CD14-positive monocyte (primary cell): Measurements from ENCODE around the gene TATDN3. TPM values are rescaled to one million over a fixed set of nuclear protein-coding genes. Genes with fewer than 3 reads are reported as not detected.
"Not testable (repeated sequence)": the region's sequence is repeated elsewhere in the genome, so short reads cannot be mapped to it uniquely, and the experiment has no call there.

ENCODE experiments used
- DNase-seq, 3 donors: peaks; one replicate each; pipeline ENCODE4 v3.0.0-alpha.2; 2011 to 2022
- H2AFZ ChIP-seq: 2 replicates; pipeline ENCODE4 v1.6.0; 2012; ENCODE audit warnings: mild to moderate bottlenecking, low read depth, low read length, inconsistent platforms; ENCODE audit not compliant: insufficient read depth, poor library complexity, severe bottlenecking
- H3K27ac ChIP-seq, 2 donors: 1 replicate in 1 of 2; 2 replicates in 1 of 2; pipeline ENCODE4 v1.5.1; 2012 to 2013; ENCODE audit warnings: low read length in 2 of 2, control low read depth in 1 of 2, inconsistent platforms in 1 of 2, low read depth in 1 of 2, mild to moderate bottlenecking in 1 of 2
- H3K27me3 ChIP-seq, 2 donors: one replicate each; pipeline versions ENCODE4 v1.6.0 to v1.6.1; 2011 to 2013; ENCODE audit warnings: low read length in 2 of 2; ENCODE audit not compliant: control insufficient read depth in 2 of 2, insufficient read depth in 2 of 2
- H3K36me3 ChIP-seq, 2 donors: replicated peaks in 1 of 2; 1 replicate in 1 of 2; 2 replicates in 1 of 2; pipeline versions ENCODE4 v1.5.1 to v1.6.1; 2012 to 2013; ENCODE audit warnings: low read length in 2 of 2, control low read depth in 1 of 2, inconsistent platforms in 1 of 2, mild to moderate bottlenecking in 1 of 2; ENCODE audit not compliant: insufficient read depth in 2 of 2, control insufficient read depth in 1 of 2
- H3K4me1 ChIP-seq, 2 donors: 1 replicate in 1 of 2; 2 replicates in 1 of 2; pipeline versions ENCODE4 v1.5.1 to v1.6.1; 2012 to 2013; ENCODE audit warnings: low read length in 2 of 2, control low read depth in 1 of 2, inconsistent platforms in 1 of 2, mild to moderate bottlenecking in 1 of 2, moderate library complexity in 1 of 2; ENCODE audit not compliant: insufficient read depth in 2 of 2, control insufficient read depth in 1 of 2
- H3K4me2 ChIP-seq: replicated peaks from 2 replicates; pipeline ENCODE3; 2012; ENCODE audit warnings: low read length, moderate library complexity, mild to moderate bottlenecking; ENCODE audit not compliant: poor library complexity, severe bottlenecking; ENCODE audit errors: extremely low read depth
- H3K4me3 ChIP-seq, 3 experiments: fragments of 200-600 bp in 1 of 3; sonication (generic) in 1 of 3; replicated peaks in 1 of 3; 1 replicate in 2 of 3; 2 replicates in 1 of 3; pipeline ENCODE4 v1.5.1; 2011 to 2013; ENCODE audit warnings: low read length in 3 of 3, mild to moderate bottlenecking in 3 of 3, control low read depth in 2 of 3, low read depth in 2 of 3, inconsistent platforms in 1 of 3, moderate library complexity in 1 of 3
- H3K79me2 ChIP-seq: 2 replicates; pipeline ENCODE4 v1.6.0; 2012; ENCODE audit warnings: mild to moderate bottlenecking, control low read depth, inconsistent platforms, low read length, moderate library complexity; ENCODE audit not compliant: insufficient read depth
- H3K9ac ChIP-seq: 2 replicates; pipeline ENCODE4 v1.6.0; 2017; ENCODE audit warnings: low read length, mild to moderate bottlenecking; ENCODE audit not compliant: insufficient read depth, poor library complexity, severe bottlenecking
- H3K9me3 ChIP-seq, 2 donors: replicated peaks in 1 of 2; 1 replicate in 1 of 2; 2 replicates in 1 of 2; pipeline versions ENCODE4 v1.5.1 to v1.6.1; 2012 to 2013; ENCODE audit warnings: low read length in 2 of 2, control low read depth in 1 of 2; ENCODE audit not compliant: control insufficient read depth in 1 of 2, insufficient read depth in 1 of 2
- H4K20me1 ChIP-seq: 2 replicates; pipeline ENCODE4 v1.6.0; 2012; ENCODE audit warnings: mild to moderate bottlenecking, low read length, control low read depth, moderate library complexity; ENCODE audit not compliant: insufficient read depth
- H3K27ac Mint-ChIP-seq, 7 donors: one replicate each; pipeline ENCODE4 v1.8.0; 2020; ENCODE audit warnings: mild to moderate bottlenecking in 7 of 7, mixed read lengths in 7 of 7, moderate library complexity in 6 of 7, inconsistent platforms in 2 of 7
- H3K27me3 Mint-ChIP-seq, 3 donors: one replicate each; pipeline ENCODE4 v1.8.0; 2021 to 2022; ENCODE audit warnings: low read depth in 3 of 3, mild to moderate bottlenecking in 3 of 3, mixed read lengths in 3 of 3, moderate library complexity in 3 of 3, inconsistent platforms in 1 of 3
- H3K36me3 Mint-ChIP-seq, 2 donors: one replicate each; pipeline ENCODE4 v1.8.0; 2020; ENCODE audit warnings: mixed read lengths in 2 of 2, inconsistent platforms in 1 of 2, mild to moderate bottlenecking in 1 of 2
- H3K4me1 Mint-ChIP-seq: one replicate; pipeline ENCODE4 v1.8.0; 2020; ENCODE audit warnings: mild to moderate bottlenecking, mixed read lengths
- H3K4me3 Mint-ChIP-seq, 2 donors: one replicate each; pipeline ENCODE4 v1.8.0; 2020; ENCODE audit warnings: mild to moderate bottlenecking in 2 of 2, mixed read lengths in 2 of 2, moderate library complexity in 1 of 2
- H3K9me3 Mint-ChIP-seq, 7 donors: one replicate each; pipeline ENCODE4 v1.8.0; 2020 to 2022; ENCODE audit warnings: mixed read lengths in 7 of 7, mild to moderate bottlenecking in 6 of 7, moderate library complexity in 6 of 7, inconsistent platforms in 2 of 7
- CTCF ChIP-seq: fragments of 200-600 bp; IDR thresholded peaks from one replicate; pipeline ENCODE4 v1.8.0; 2022; ENCODE audit warnings: antibody characterized with exemption, mild to moderate bottlenecking
- WGBS: methylation state at CpG from one replicate; pipeline ENCODE4 v1.1.5; 2013; ENCODE audit warnings: missing lambda C conversion rate; ENCODE audit not compliant: insufficient coverage; 5-methylcytosine and 5-hydroxymethylcytosine counted together
- intact Hi-C, 2 donors: fragments of 100-400 bp; cut with micrococcal nuclease; formaldehyde crosslinking; loops; one replicate each; pipeline versions ENCODE4 v1.15.0 to v1.15.1; 2023
- polyA plus RNA-seq, 3 donors: library from polyadenylated mRNA; depleted of rRNA in 1 of 3; unstranded in 2 of 3; stranded (reverse) in 1 of 3; fragments of 300-500 nt in 2 of 3; fragments of >200 nt in 1 of 3; fragmentation: Illumina TruSeq in 2 of 3; gene quantifications; 1 replicate in 2 of 3; 2 replicates in 1 of 3; pipeline ENCODE4 v1.2.3, GENCODE V29; 2012 to 2021

Gene TATDN3
- polyA plus RNA-seq, 3 donors, result 12.1 to 34.3 (median 31.4) TPM

- peaks cover 8 to 10% of the 10 kb centered on the region in 2 donors for H3K36me3 Mint-ChIP-seq
- Histone ChIP-seq H3K79me2 (peaks cover 51% of the 10 kb centered on the region), H4K20me1 (no peaks in the 10 kb centered on the region), H3K27ac (peak overlapping the region in 1 of 2 donors; percentile 49), H3K4me3 (no peak overlapping the region), H3K9ac (no peak overlapping the region), H3K9me3 (no peaks in the 10 kb centered on the region), H3K4me1 (peaks cover 48 to 51% of the 10 kb centered on the region in 2 donors), H3K36me3 (peaks cover 7 to 12% of the 10 kb centered on the region in 2 donors), H3K27me3 (no peaks in the 10 kb centered on the region), H2AFZ (no peak overlapping the region), H3K4me2 (peak overlapping the region; percentile 8)
- H3K27ac Mint-ChIP-seq, result no peak overlapping the region
- intact Hi-C loops, result no loop called here
- no peaks in the 10 kb centered on the region for H3K9me3 Mint-ChIP-seq
- 63% methylated on average over 3 of the region's 5 CpGs for WGBS
- H3K4me1 Mint-ChIP-seq, result peaks cover 22% of the 10 kb centered on the region
- TF ChIP-seq CTCF, result no peak
- H3K4me3 Mint-ChIP-seq, result no peak overlapping the region
- no peak for DNase-seq
- no peaks in the 10 kb centered on the region for H3K27me3 Mint-ChIP-seq
Observed at GRCh38 chr1:212860713-212861581, 69.3 kb downstream of the TATDN3 start.

GRCh38 chr1:212862111-212862690 lies 70.5 kb downstream of the TATDN3 start:
- Histone ChIP-seq H3K79me2 (peaks cover 51% of the 10 kb centered on the region), H3K36me3 (peaks cover 7 to 22% of the 10 kb centered on the region in 2 donors), H3K4me2 (peak overlapping the region; percentile 22), H3K4me1 (peaks cover 43 to 44% of the 10 kb centered on the region in 2 donors), H3K27ac (peak overlapping the region; percentile 56 to 73), H3K9me3 (no peaks in the 10 kb centered on the region), H3K4me3 (no peak overlapping the region), H3K27me3 (no peaks in the 10 kb centered on the region), H4K20me1 (no peaks in the 10 kb centered on the region), H2AFZ (peak overlapping the region; percentile 35), H3K9ac (no peak overlapping the region)
- no peaks in the 10 kb centered on the region for H3K27me3 Mint-ChIP-seq
- peaks cover 13% of the 10 kb centered on the region for H3K4me1 Mint-ChIP-seq
- no peak overlapping the region for H3K27ac Mint-ChIP-seq
- H3K36me3 Mint-ChIP-seq, result peaks cover 14 to 19% of the 10 kb centered on the region in 2 donors
- peak; percentile 25 to 52 (median 37) for DNase-seq
- intact Hi-C loops, result no loop called here
- no peak for TF ChIP-seq CTCF
- no peak overlapping the region for H3K4me3 Mint-ChIP-seq
- H3K9me3 Mint-ChIP-seq, result no peaks in the 10 kb centered on the region
- no CpG with 5 or more reads among the region's 2 CpGs for WGBS

- H3K9me3 Mint-ChIP-seq, H3K4me3 ChIP-seq, H3K9me3 ChIP-seq, H3K27me3 ChIP-seq, DNase-seq, H3K27me3 Mint-ChIP-seq, intact Hi-C loops, H3K4me1 Mint-ChIP-seq, H3K27ac ChIP-seq, H3K9ac ChIP-seq, H4K20me1 ChIP-seq, H3K4me3 Mint-ChIP-seq, H3K4me2 ChIP-seq, H3K27ac Mint-ChIP-seq, H2AFZ ChIP-seq: not testable (repeated sequence)
- peaks cover 9 to 26% of the 10 kb centered on the region in 2 donors for H3K36me3 ChIP-seq
- peaks cover 48% of the 10 kb centered on the region for H3K79me2 ChIP-seq
- H3K36me3 Mint-ChIP-seq, result peaks cover 14 to 26% of the 10 kb centered on the region in 2 donors
- no CpG with 5 or more reads among the region's 10 CpGs for WGBS
- peaks cover 39% of the 10 kb centered on the region in 2 donors for H3K4me1 ChIP-seq
Observed at GRCh38 chr1:212863345-212863744, 71.7 kb downstream of the TATDN3 start.
